Measurements from ENCODE around the gene TSNAX. TPM values are rescaled to one million over a fixed set of nuclear protein-coding genes. Genes with fewer than 3 reads are reported as not detected.
A peak's percentile ranks its signal among the peaks of the same experiment; 100 is the strongest.
"Not testable (repeated sequence)": the region's sequence is repeated elsewhere in the genome, so short reads cannot be mapped to it uniquely, and the experiment has no call there.

TSNAX gene
- total RNA-seq, 1 donor from 2014 or later, result 61.0 TPM

DNA sequence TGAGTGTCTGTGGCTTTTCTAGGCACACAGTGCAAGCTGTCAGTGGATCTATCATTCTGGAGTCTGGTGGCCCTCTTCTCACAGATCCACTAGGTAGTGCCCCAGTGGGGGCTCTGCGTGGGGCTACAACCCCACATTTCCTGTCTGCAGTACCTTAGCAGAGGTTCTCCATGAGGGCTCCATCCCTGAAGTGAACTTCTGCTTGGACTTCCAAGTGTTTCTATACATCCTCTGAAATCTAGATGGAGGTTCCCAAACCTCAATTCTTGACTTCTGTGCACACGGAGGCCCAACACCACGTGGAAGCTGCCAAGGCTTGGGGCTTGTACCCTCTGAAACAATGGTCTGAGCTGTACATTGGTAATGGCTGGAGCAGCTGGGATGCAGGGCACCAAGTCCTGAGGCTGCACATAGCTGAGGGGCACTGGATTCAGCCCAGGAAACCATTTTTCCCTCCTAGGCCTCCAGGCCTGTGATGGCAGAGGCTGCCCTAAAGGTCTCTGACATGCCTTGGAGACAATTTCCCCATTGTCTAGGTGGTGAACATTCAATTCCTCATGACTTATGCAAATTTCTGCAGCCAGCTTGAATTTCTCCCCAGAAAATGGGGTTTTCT, 29.2 kb upstream of the TSNAX start:
- no peak overlapping the region for H3K9ac ChIP-seq
- H3K36me3 Mint-ChIP-seq, result no peaks in the 10 kb centered on the region
- no peak overlapping the region for H3K27ac ChIP-seq
- H2AFZ ChIP-seq (replicated peaks), result no peak overlapping the region
- H4K20me1 ChIP-seq (ENCODE audit: low read depth), result no peaks in the 10 kb centered on the region
- no peak for DNase-seq (ENCODE audit: low spot score)
- no peaks in the 10 kb centered on the region for H3K4me1 ChIP-seq
- H3K4me3 ChIP-seq, result no peak overlapping the region
- no peaks in the 10 kb centered on the region for H3K36me3 ChIP-seq
- H3F3A ChIP-seq (ENCODE audit: low read depth), result no peaks in the 10 kb centered on the region
- H3K79me2 ChIP-seq (ENCODE audit: low read depth), result no peaks in the 10 kb centered on the region
- no peak overlapping the region for H3K27ac Mint-ChIP-seq
- no peaks in the 10 kb centered on the region for H3K4me1 Mint-ChIP-seq
- TF ChIP-seq EZH2 (IDR thresholded peaks at IDR 0.05), result no peak
- TF ChIP-seq EZH2phosphoT487 (IDR thresholded peaks at IDR 0.05), result no peak
- H3K9me3 Mint-ChIP-seq, result peaks cover 16% of the 10 kb centered on the region
- peaks cover 13% of the 10 kb centered on the region for H3K9me3 ChIP-seq (ENCODE audit: low read depth)
- H3K27me3 Mint-ChIP-seq (ENCODE audit: insufficient read depth, low read depth), result peaks cover 3% of the 10 kb centered on the region
- no peaks in the 10 kb centered on the region for H3K27me3 ChIP-seq
- no peak overlapping the region for H3K4me2 ChIP-seq
- no peak overlapping the region for H3K4me3 Mint-ChIP-seq

DNA sequence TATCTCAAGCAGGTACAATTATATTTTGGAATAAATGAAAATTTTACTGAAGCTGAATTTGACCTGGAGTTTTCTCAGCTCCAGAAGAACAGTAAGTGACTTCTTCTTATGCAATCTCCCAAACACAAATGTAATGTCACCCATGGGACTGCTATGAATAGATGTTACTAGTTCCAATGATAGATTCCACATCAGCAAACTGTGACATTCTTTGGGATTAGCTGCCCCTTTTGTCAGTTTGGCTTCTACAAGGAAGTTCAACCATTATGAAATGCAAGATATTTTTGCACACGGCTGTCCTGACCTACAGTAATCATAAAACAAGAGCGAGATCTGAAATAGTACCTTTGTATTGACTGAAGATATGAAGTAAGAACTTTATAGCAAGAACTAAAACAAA, 27.8 kb upstream of the TSNAX start:
- H3K27ac Mint-ChIP-seq, result no peak overlapping the region
- H3K36me3 Mint-ChIP-seq, result no peaks in the 10 kb centered on the region
- Histone ChIP-seq H3K27me3 (no peaks in the 10 kb centered on the region), H3K4me2 (no peak overlapping the region), H3K4me3 (no peak overlapping the region), H3K4me1 (no peaks in the 10 kb centered on the region), H3K79me2 (ENCODE audit: low read depth) (no peaks in the 10 kb centered on the region), H3K36me3 (no peaks in the 10 kb centered on the region), H3K9me3 (ENCODE audit: low read depth) (peaks cover 13% of the 10 kb centered on the region), H3F3A (ENCODE audit: low read depth) (no peaks in the 10 kb centered on the region), H4K20me1 (ENCODE audit: low read depth) (no peaks in the 10 kb centered on the region), H3K27ac (no peak overlapping the region), H2AFZ (replicated peaks) (no peak overlapping the region), H3K9ac (no peak overlapping the region)
- H3K4me1 Mint-ChIP-seq, result no peaks in the 10 kb centered on the region
- DNase-seq (ENCODE audit: low spot score), result no peak
- H3K4me3 Mint-ChIP-seq, result no peak overlapping the region
- peaks cover 3% of the 10 kb centered on the region for H3K27me3 Mint-ChIP-seq (ENCODE audit: insufficient read depth, low read depth)
- TF ChIP-seq EZH2phosphoT487 (IDR thresholded peaks at IDR 0.05) (no peak), EZH2 (IDR thresholded peaks at IDR 0.05) (no peak)
- TF ChIP-seq, protein P1, sequence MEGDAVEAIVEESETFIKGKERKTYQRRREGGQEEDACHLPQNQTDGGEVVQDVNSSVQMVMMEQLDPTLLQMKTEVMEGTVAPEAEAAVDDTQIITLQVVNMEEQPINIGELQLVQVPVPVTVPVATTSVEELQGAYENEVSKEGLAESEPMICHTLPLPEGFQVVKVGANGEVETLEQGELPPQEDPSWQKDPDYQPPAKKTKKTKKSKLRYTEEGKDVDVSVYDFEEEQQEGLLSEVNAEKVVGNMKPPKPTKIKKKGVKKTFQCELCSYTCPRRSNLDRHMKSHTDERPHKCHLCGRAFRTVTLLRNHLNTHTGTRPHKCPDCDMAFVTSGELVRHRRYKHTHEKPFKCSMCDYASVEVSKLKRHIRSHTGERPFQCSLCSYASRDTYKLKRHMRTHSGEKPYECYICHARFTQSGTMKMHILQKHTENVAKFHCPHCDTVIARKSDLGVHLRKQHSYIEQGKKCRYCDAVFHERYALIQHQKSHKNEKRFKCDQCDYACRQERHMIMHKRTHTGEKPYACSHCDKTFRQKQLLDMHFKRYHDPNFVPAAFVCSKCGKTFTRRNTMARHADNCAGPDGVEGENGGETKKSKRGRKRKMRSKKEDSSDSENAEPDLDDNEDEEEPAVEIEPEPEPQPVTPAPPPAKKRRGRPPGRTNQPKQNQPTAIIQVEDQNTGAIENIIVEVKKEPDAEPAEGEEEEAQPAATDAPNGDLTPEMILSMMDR (IDR thresholded peaks at IDR 0.05), result no peak
- H3K9me3 Mint-ChIP-seq, result peaks cover 16% of the 10 kb centered on the region

DNA sequence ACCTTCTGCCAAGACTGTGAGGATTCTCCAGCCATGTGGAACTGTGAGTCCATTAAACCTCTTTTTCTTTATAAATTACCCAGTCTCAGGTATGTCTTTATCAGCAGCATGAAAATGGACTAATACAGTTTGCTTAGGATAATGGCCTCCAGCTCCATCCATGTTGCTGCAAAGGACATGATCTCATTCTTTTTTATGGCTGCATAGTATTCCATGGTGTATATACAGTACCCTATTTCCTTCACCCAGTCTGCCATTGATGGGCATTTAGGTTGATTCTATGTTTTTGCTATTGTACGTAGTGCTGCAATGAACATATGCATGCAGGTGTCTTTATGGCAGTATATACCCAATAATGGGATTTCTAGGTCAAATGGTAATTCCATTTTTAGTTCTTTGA, 25.3 kb upstream of the TSNAX start:
- DNase-seq (ENCODE audit: low spot score); H3K4me1 ChIP-seq; H3K9ac ChIP-seq; H3K27me3 ChIP-seq; H3K79me2 ChIP-seq (ENCODE audit: low read depth); H3K27ac ChIP-seq; H4K20me1 ChIP-seq (ENCODE audit: low read depth); H3K27ac Mint-ChIP-seq; H3K4me3 Mint-ChIP-seq; H2AFZ ChIP-seq (replicated peaks); H3F3A ChIP-seq (ENCODE audit: low read depth); H3K36me3 ChIP-seq; H3K4me2 ChIP-seq; H3K36me3 Mint-ChIP-seq; H3K4me3 ChIP-seq; H3K27me3 Mint-ChIP-seq (ENCODE audit: insufficient read depth, low read depth); H3K4me1 Mint-ChIP-seq: not testable (repeated sequence)
- peaks cover 16% of the 10 kb centered on the region for H3K9me3 Mint-ChIP-seq
- H3K9me3 ChIP-seq (ENCODE audit: low read depth), result peaks cover 13% of the 10 kb centered on the region

DNA sequence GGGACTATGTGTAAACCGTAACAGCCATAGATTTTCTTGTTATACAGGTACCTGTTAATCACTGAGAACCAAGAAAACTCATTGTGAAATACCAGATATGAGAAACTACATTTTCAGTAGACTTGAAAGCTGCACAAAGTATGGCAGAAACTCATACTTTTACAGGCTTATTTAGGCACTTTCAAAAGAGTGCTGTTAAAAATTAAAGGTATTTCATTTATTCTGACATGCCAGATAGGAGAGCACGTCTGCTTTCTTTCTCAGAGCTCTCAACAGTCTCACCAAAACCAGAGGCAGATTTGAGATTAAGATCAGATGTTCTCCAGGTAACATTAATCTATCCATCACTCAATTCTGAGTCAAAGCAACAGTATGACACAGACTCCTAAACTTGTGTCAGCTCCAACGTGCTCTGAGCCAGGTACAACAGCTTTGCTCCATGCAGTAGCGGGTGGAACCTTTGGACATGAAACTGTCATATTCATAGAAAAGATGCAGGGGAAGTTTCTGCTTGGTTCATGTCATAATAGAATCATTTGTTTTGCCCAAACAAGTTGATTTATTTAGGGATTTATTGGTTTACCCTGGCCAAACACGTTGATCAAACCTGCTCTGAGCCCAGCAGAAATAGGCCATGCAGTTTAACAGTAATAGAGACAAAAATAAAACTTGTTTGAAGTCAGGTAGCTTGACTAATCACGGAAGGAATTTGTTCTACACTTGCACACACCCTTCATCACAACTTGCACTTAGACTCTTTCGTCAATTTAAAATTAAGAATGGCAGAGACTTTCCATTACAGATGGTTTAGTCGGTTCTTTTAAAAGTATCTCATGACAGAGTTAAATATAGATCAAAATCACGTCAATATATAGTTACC, 20.8 kb upstream of the TSNAX start:
- H3K4me1 Mint-ChIP-seq, result peaks cover 9% of the 10 kb centered on the region
- no peaks in the 10 kb centered on the region for H3K36me3 ChIP-seq

More for the DNA sequence above, 20.8 kb upstream of the TSNAX start:
- Histone ChIP-seq H3K9ac (no peak overlapping the region), H3K27ac (no peak overlapping the region), H4K20me1 (ENCODE audit: low read depth) (no peaks in the 10 kb centered on the region), H3K79me2 (ENCODE audit: low read depth) (no peaks in the 10 kb centered on the region), H2AFZ (replicated peaks) (peak overlapping the region; percentile 59), H3F3A (ENCODE audit: low read depth) (no peaks in the 10 kb centered on the region), H3K4me3 (no peak overlapping the region), H3K4me2 (no peak overlapping the region), H3K4me1 (peaks cover 8% of the 10 kb centered on the region), H3K9me3 (ENCODE audit: low read depth) (no peaks in the 10 kb centered on the region), H3K27me3 (no peaks in the 10 kb centered on the region)
- Mint-ChIP-seq H3K36me3 (no peaks in the 10 kb centered on the region), H3K9me3 (no peaks in the 10 kb centered on the region), H3K27me3 (ENCODE audit: insufficient read depth, low read depth) (peaks cover 2% of the 10 kb centered on the region), H3K27ac (no peak overlapping the region), H3K4me3 (no peak overlapping the region)
- DNase-seq (ENCODE audit: low spot score), result no peak
- TF ChIP-seq, protein P1 (IDR thresholded peaks at IDR 0.05), result no peak
- no peak for TF ChIP-seq EZH2phosphoT487 (IDR thresholded peaks at IDR 0.05)
- TF ChIP-seq EZH2 (IDR thresholded peaks at IDR 0.05), result no peak
